ENCODE results near the gene SPRED3. TPM values are rescaled to one million over a fixed set of nuclear protein-coding genes. Genes with fewer than 3 reads are reported as not detected.

The SPRED3 gene
- total RNA-seq, 1 donor, result 0.10 TPM

- no peaks in the 10 kb centered on the region for H3K9me3 ChIP-seq (ENCODE audit: low read depth, low read length)
- no peak overlapping the region for H3K4me3 ChIP-seq (ENCODE audit: low read length)
- H3K4me1 ChIP-seq (ENCODE audit: insufficient read depth, low read length), result peaks cover 28% of the 10 kb centered on the region
- H3K27me3 ChIP-seq (ENCODE audit: insufficient read depth, low read length), result peaks cover 7% of the 10 kb centered on the region
These were observed 4.8 kb upstream of the SPRED3 start for GRCh38 chr19:38383743-38384142.

DNA sequence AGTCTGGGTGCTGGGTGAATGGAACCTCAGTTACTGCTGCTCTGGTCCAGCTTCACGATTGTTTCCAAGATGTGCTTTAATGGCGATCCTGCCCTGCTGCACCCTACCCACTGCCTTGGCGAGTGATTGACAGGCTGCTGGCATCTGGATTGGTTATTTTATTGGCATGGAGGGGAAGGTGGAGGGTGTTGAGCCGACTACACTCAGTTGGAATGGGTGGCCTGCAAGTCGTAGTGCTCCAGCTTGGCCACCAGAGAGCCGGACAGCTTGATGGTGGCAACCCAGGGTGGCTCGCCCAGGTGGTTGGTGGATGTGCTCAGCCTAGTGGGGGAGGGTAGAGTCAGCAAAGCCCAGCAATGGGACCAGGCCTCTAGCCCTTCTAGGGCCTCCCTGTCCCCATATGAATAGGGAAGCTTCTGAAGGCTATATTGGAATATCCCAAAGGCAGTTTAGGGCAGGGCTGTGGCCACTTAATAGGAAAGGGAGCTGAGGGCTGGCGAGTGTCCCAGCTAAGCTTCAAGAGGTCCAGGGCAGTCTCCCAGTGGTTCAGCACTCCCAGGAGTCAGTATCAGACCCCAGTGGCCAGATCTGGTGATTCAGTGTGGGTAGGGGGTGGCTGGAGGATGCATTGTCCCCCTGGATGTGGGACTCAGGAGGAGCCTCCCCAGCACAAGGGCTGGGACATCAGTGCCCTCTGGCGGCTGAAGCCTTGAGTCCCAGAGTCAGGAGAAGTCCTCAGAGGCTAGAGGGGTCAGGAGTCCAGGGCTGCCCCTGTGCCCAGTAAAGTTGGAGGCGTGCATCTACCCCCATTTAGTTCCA lies 4.1 kb upstream of the SPRED3 start:
- Histone ChIP-seq H3K4me1 (ENCODE audit: insufficient read depth, low read length) (peaks cover 34% of the 10 kb centered on the region), H3K27me3 (ENCODE audit: insufficient read depth, low read length) (peaks cover 12% of the 10 kb centered on the region), H3K9me3 (ENCODE audit: low read depth, low read length) (no peaks in the 10 kb centered on the region), H3K4me3 (ENCODE audit: low read length) (no peak overlapping the region)

- peaks cover 34% of the 10 kb centered on the region for H3K4me1 ChIP-seq (ENCODE audit: insufficient read depth, low read length)
- peaks cover 14% of the 10 kb centered on the region for H3K27me3 ChIP-seq (ENCODE audit: insufficient read depth, low read length)
- H3K9me3 ChIP-seq (ENCODE audit: low read depth, low read length), result no peaks in the 10 kb centered on the region
- no peak overlapping the region for H3K4me3 ChIP-seq (ENCODE audit: low read length)
These were observed 3.3 kb upstream of the SPRED3 start for GRCh38 chr19:38385057-38385803.

GRCh38 chr19:38385804-38386257 lies 2.7 kb upstream of the SPRED3 start:
- H3K9me3 ChIP-seq (ENCODE audit: low read depth, low read length), result no peaks in the 10 kb centered on the region
- H3K4me3 ChIP-seq (ENCODE audit: low read length), result no peak overlapping the region
- H3K4me1 ChIP-seq (ENCODE audit: insufficient read depth, low read length), result peaks cover 34% of the 10 kb centered on the region
- peaks cover 15% of the 10 kb centered on the region for H3K27me3 ChIP-seq (ENCODE audit: insufficient read depth, low read length)

DNA sequence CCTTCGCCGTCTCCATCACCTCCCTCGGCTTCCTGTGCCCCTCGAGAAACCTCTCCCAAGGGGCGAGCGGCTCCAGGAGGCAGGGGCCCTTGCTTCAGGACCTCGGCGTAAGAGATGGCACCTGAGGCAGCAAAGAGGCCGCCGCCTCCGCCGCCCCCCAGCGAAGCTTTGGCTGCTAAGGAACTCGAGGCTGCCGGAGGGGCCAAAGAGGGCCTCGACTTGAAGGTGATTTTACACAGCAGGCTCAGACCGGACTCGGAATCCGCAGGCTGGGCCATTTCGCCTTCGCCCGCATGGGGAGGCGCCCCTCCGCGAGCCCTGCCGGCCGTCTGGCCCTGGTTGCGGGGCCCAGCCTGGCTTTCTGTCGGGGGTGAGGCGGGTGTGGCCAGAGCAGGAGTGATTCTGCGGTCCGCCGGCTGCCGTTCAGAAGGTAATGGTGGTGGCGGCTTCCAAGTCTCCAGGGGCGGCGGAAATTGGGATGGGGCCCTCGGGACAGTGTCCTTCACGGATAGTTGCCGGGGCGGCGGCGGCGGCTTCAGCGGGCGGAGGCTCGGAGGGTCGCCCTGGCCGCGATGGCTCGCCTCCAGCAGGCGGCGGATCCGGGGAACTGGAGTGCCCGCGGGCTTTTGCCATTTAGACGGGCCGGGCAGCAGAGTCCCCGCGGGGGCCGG lies 2.1 kb upstream of the SPRED3 start:
- Histone ChIP-seq H3K4me1 (ENCODE audit: insufficient read depth, low read length) (peaks cover 34% of the 10 kb centered on the region), H3K4me3 (ENCODE audit: low read length) (no peak overlapping the region), H3K27me3 (ENCODE audit: insufficient read depth, low read length) (peaks cover 19% of the 10 kb centered on the region), H3K9me3 (ENCODE audit: low read depth, low read length) (no peaks in the 10 kb centered on the region)

GRCh38 chr19:38386971-38387549 lies 1.4 kb upstream of the SPRED3 start:
- Histone ChIP-seq H3K4me3 (ENCODE audit: low read length) (peak overlapping the region; percentile 30), H3K9me3 (ENCODE audit: low read depth, low read length) (no peaks in the 10 kb centered on the region), H3K27me3 (ENCODE audit: insufficient read depth, low read length) (peaks cover 19% of the 10 kb centered on the region), H3K4me1 (ENCODE audit: insufficient read depth, low read length) (peaks cover 34% of the 10 kb centered on the region)

DNA sequence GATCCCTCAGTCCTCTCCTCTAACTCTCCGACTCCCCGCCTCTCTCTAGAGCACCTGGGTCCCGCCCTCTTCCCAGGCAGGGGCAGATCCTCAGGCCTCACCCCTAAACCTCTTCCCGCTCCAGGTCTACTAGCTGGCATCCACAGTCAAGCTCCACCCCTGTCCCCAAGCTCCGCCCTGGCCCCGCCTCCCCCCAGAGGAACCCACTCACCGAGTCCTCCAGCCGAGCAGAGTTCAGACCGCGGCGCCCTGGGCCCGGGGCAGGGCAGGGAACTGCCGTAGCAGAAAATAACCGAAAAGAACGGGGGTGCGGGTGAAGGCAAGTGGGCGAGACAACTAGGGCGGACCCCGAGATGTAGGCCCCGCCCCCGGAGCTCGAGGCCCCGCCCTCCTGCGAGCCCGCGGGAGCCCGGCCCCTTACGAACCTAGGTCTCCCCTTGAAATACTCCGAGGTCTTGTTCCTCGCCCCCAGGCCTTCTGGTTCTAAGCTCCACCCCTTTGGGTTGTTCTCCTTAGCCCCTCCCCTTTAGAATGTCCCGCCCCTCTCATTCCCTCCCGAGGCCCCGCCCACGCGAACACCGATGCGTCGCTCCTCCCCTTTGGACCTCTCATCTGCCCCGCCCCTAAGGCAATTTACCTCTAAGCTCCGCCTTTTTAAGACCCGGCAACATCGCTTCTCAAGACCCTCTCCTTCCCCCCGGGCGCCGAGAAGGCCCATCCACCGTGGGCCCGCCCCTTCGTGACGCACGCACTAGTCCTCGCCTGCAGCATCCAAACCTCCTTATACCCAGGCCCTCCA lies 748 bp upstream of the SPRED3 start, which contains the start of gene GGN:
TSS of gene GGN (minus strand) at position 485 of the 799 bp plus-strand sequence. CDS start 773 bp downstream, outside the sequence.
- Histone ChIP-seq H3K4me1 (ENCODE audit: insufficient read depth, low read length) (peaks cover 34% of the 10 kb centered on the region), H3K9me3 (ENCODE audit: low read depth, low read length) (no peaks in the 10 kb centered on the region), H3K27me3 (ENCODE audit: insufficient read depth, low read length) (peaks cover 22% of the 10 kb centered on the region), H3K4me3 (ENCODE audit: low read length) (peak within 1 kb of the TSS; percentile 30)

- H3K27me3 ChIP-seq (ENCODE audit: insufficient read depth, low read length), result peaks cover 32% of the 10 kb centered on the region
- peaks cover 34% of the 10 kb centered on the region for H3K4me1 ChIP-seq (ENCODE audit: insufficient read depth, low read length)
- no peak overlapping the region for H3K4me3 ChIP-seq (ENCODE audit: low read length)
- no peaks in the 10 kb centered on the region for H3K9me3 ChIP-seq (ENCODE audit: low read depth, low read length)
These were observed 816 bp downstream of the SPRED3 start for GRCh38 chr19:38389101-38389925.

- peaks cover 43% of the 10 kb centered on the region for H3K4me1 ChIP-seq (ENCODE audit: insufficient read depth, low read length)
- no peak overlapping the region for H3K4me3 ChIP-seq (ENCODE audit: low read length)
- H3K27me3 ChIP-seq (ENCODE audit: insufficient read depth, low read length), result peaks cover 40% of the 10 kb centered on the region
- no peaks in the 10 kb centered on the region for H3K9me3 ChIP-seq (ENCODE audit: low read depth, low read length)
These were observed 1.7 kb downstream of the SPRED3 start for GRCh38 chr19:38389957-38390924.

GRCh38 chr19:38391911-38392464 lies 3.5 kb downstream of the SPRED3 start:
- no peak overlapping the region for H3K4me3 ChIP-seq (ENCODE audit: low read length)
- H3K4me1 ChIP-seq (ENCODE audit: insufficient read depth, low read length), result peaks cover 29% of the 10 kb centered on the region
- H3K27me3 ChIP-seq (ENCODE audit: insufficient read depth, low read length), result peaks cover 47% of the 10 kb centered on the region
- H3K9me3 ChIP-seq (ENCODE audit: low read depth, low read length), result no peaks in the 10 kb centered on the region

- Histone ChIP-seq H3K4me1 (ENCODE audit: insufficient read depth, low read length) (peaks cover 22% of the 10 kb centered on the region), H3K9me3 (ENCODE audit: low read depth, low read length) (no peaks in the 10 kb centered on the region), H3K27me3 (ENCODE audit: insufficient read depth, low read length) (peaks cover 49% of the 10 kb centered on the region), H3K4me3 (ENCODE audit: low read length) (no peak overlapping the region)
These were observed 4.3 kb downstream of the SPRED3 start for GRCh38 chr19:38392707-38393308.

DNA sequence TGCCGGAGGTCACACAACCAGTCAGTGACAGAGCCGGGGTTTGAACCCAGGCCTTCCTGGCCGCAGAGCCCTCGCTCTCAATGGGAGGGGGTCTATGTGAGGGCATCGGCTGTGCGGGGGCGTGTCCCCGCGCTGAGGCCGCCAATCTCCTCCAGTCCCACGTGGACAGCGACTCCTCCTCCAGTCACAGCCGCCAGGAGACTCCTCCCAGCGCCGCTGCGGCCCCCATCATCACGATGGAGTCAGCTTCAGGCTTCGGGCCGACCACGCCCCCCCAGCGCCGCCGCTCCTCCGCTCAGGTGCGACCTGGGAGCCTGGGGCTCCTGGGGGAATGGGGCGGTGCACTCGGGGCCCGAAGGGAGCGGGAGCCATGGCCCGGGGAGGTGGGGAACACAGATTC lies 6.0 kb downstream of the SPRED3 start:
- no peaks in the 10 kb centered on the region for H3K9me3 ChIP-seq (ENCODE audit: low read depth, low read length)
- peaks cover 42% of the 10 kb centered on the region for H3K27me3 ChIP-seq (ENCODE audit: insufficient read depth, low read length)
- H3K4me1 ChIP-seq (ENCODE audit: insufficient read depth, low read length), result peaks cover 10% of the 10 kb centered on the region
- no peak overlapping the region for H3K4me3 ChIP-seq (ENCODE audit: low read length)

Data from mononuclear cell (primary cell).